Measurements from ENCODE around the gene SAPCD1. TPM values are rescaled to one million over a fixed set of nuclear protein-coding genes. Genes with fewer than 3 reads are reported as not detected.
A peak's percentile ranks its signal among the peaks of the same experiment; 100 is the strongest.

Gene SAPCD1
- total RNA-seq, 2 donors from 2014 or later = 7.9 to 8.4 TPM

GRCh38 chr6:31725502-31726350 lies 36.7 kb upstream of the SAPCD1 start:
- no peak overlapping the region for H3K4me3 Mint-ChIP-seq
- no peak for DNase-seq
- Histone ChIP-seq H3K4me1 (ENCODE audit: control insufficient read depth, insufficient read depth, low read length) (no peaks in the 10 kb centered on the region), H3K9me3 (ENCODE audit: control insufficient read depth, low read length) (no peaks in the 10 kb centered on the region), H3K36me3 (ENCODE audit: control insufficient read depth, insufficient read depth, low read length) (peaks cover 39% of the 10 kb centered on the region), H3K4me3 (ENCODE audit: low read length) (no peak overlapping the region), H3K27ac (ENCODE audit: low read depth, low read length) (no peak overlapping the region), H3K27me3 (ENCODE audit: control insufficient read depth, insufficient read depth, low read length, poor library complexity, severe bottlenecking) (no peaks in the 10 kb centered on the region), H3K9ac (ENCODE audit: extremely low read depth, low read length, poor library complexity, severe bottlenecking) (no peak overlapping the region)
- WGBS, 2 experiments (ENCODE audit: insufficient coverage in 1 of 2, insufficient read length in 1 of 2) = 96 to 97% methylated on average over 11 to 12 of the region's 12 CpGs
- peaks cover 6% of the 10 kb centered on the region for H3K4me1 Mint-ChIP-seq
- H3K9me3 Mint-ChIP-seq = no peaks in the 10 kb centered on the region
- TF ChIP-seq, protein P1, sequence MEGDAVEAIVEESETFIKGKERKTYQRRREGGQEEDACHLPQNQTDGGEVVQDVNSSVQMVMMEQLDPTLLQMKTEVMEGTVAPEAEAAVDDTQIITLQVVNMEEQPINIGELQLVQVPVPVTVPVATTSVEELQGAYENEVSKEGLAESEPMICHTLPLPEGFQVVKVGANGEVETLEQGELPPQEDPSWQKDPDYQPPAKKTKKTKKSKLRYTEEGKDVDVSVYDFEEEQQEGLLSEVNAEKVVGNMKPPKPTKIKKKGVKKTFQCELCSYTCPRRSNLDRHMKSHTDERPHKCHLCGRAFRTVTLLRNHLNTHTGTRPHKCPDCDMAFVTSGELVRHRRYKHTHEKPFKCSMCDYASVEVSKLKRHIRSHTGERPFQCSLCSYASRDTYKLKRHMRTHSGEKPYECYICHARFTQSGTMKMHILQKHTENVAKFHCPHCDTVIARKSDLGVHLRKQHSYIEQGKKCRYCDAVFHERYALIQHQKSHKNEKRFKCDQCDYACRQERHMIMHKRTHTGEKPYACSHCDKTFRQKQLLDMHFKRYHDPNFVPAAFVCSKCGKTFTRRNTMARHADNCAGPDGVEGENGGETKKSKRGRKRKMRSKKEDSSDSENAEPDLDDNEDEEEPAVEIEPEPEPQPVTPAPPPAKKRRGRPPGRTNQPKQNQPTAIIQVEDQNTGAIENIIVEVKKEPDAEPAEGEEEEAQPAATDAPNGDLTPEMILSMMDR (conservative IDR thresholded peaks at IDR 0.05) = no peak
- no peaks in the 10 kb centered on the region for H3K27me3 Mint-ChIP-seq (ENCODE audit: insufficient read depth)
- peaks cover 39% of the 10 kb centered on the region for H3K36me3 Mint-ChIP-seq (ENCODE audit: low read depth)
- no peak overlapping the region for H3K27ac Mint-ChIP-seq

DNA sequence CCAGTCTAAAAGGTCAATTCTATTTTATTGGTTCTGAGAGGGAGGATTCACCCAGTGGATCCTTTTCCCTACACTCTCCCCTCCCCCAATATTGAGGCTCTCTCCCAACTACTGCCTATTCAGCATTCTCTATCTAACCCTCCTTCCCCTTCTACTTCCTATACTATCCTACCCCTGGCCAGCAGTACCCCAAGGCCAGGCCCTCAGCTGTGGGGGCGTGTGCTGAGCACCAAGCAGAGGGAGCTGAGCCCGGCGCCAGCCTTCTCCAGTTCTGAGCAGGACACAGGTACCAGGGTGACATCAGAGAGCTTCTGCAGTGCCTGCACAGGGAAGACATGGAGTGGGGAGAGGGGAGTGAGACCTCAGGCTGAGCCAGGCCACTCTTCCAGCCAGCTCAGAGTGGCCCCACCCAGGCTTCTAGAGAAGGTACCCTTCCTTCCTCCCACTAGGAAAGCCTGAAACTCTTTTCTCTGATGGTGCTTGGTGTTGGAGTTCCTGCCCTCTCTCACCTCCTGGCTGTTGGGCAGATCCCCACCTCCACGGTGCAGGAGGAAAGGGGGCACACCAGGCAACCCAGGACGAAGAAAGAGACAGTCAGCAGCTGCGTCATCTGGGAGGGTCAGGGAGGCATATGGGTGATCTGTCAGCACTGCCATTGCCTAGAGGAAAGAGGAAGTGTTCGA lies 35.3 kb upstream of the SAPCD1 start:
- TF ChIP-seq, protein P1 (conservative IDR thresholded peaks at IDR 0.05) = no peak
- Histone ChIP-seq H3K4me1 (ENCODE audit: control insufficient read depth, insufficient read depth, low read length) (no peaks in the 10 kb centered on the region), H3K4me3 (ENCODE audit: low read length) (no peak overlapping the region), H3K27ac (ENCODE audit: low read depth, low read length) (no peak overlapping the region), H3K9ac (ENCODE audit: extremely low read depth, low read length, poor library complexity, severe bottlenecking) (no peak overlapping the region), H3K36me3 (ENCODE audit: control insufficient read depth, insufficient read depth, low read length) (peaks cover 53% of the 10 kb centered on the region), H3K9me3 (ENCODE audit: control insufficient read depth, low read length) (no peaks in the 10 kb centered on the region), H3K27me3 (ENCODE audit: control insufficient read depth, insufficient read depth, low read length, poor library complexity, severe bottlenecking) (no peaks in the 10 kb centered on the region)
- H3K27me3 Mint-ChIP-seq (ENCODE audit: insufficient read depth) = no peaks in the 10 kb centered on the region
- H3K4me1 Mint-ChIP-seq = peaks cover 8% of the 10 kb centered on the region
- WGBS, 2 experiments (ENCODE audit: insufficient coverage in 1 of 2, insufficient read length in 1 of 2) = 93 to 95% methylated on average over 6 to 7 of the region's 7 CpGs
- peaks cover 47% of the 10 kb centered on the region for H3K36me3 Mint-ChIP-seq (ENCODE audit: low read depth)
- H3K4me3 Mint-ChIP-seq = peak overlapping the region; percentile 37
- no peak overlapping the region for H3K27ac Mint-ChIP-seq
- DNase-seq = no peak
- H3K9me3 Mint-ChIP-seq = no peaks in the 10 kb centered on the region

GRCh38 chr6:31727717-31728671 lies 34.5 kb upstream of the SAPCD1 start:
- H3K27ac Mint-ChIP-seq = peak overlapping the region; percentile 30
- H3K9me3 Mint-ChIP-seq = no peaks in the 10 kb centered on the region
- Histone ChIP-seq H3K4me1 (ENCODE audit: control insufficient read depth, insufficient read depth, low read length) (no peaks in the 10 kb centered on the region), H3K9ac (ENCODE audit: extremely low read depth, low read length, poor library complexity, severe bottlenecking) (no peak overlapping the region), H3K9me3 (ENCODE audit: control insufficient read depth, low read length) (no peaks in the 10 kb centered on the region), H3K4me3 (ENCODE audit: low read length) (peak overlapping the region; percentile 88), H3K27ac (ENCODE audit: low read depth, low read length) (no peak overlapping the region), H3K27me3 (ENCODE audit: control insufficient read depth, insufficient read depth, low read length, poor library complexity, severe bottlenecking) (no peaks in the 10 kb centered on the region), H3K36me3 (ENCODE audit: control insufficient read depth, insufficient read depth, low read length) (peaks cover 60% of the 10 kb centered on the region)
- no peak for DNase-seq
- TF ChIP-seq, protein P1 (conservative IDR thresholded peaks at IDR 0.05) = no peak
- no peaks in the 10 kb centered on the region for H3K27me3 Mint-ChIP-seq (ENCODE audit: insufficient read depth)
- WGBS, 2 experiments (ENCODE audit: insufficient coverage in 1 of 2, insufficient read length in 1 of 2) = 95 to 96% methylated on average over 32 to 41 of the region's 41 CpGs
- H3K36me3 Mint-ChIP-seq (ENCODE audit: low read depth) = peaks cover 52% of the 10 kb centered on the region
- H3K4me3 Mint-ChIP-seq = peak overlapping the region; percentile 92
- H3K4me1 Mint-ChIP-seq = peaks cover 8% of the 10 kb centered on the region

Data from endodermal cell (in vitro differentiated cells).